SK-N-MC (cell line): ENCODE data around the gene ZNF692.

ENCODE experiments used
- DNase-seq: peaks from one replicate; pipeline ENCODE4 v3.0.0-alpha.2; 2011; ENCODE audit warnings: low read depth, low spot score
- H3K27ac ChIP-seq: fragments of 200-600 bp; sonication (generic); 2 replicates; pipeline ENCODE4 v1.5.1; 2016; ENCODE audit warnings: mixed run types
- H3K36me3 ChIP-seq: fragments of 200-600 bp; sonication (generic); 2 replicates; pipeline ENCODE4 v1.6.1; 2017; ENCODE audit warnings: antibody characterized with exemption, low read length, mixed read lengths; ENCODE audit not compliant: insufficient read depth
- H3K4me3 ChIP-seq: fragments of 200-600 bp; sonication (generic); 2 replicates; pipeline ENCODE4 v1.5.1; 2016
- H3K9ac ChIP-seq: fragments of 200-600 bp; sonication (generic); 2 replicates; pipeline ENCODE4 v1.8.0; 2017; ENCODE audit warnings: mixed run types, mixed read lengths; ENCODE audit not compliant: insufficient read length
- H3K9me3 ChIP-seq: fragments of 200-600 bp; sonication (generic); 2 replicates; pipeline ENCODE4 v1.6.1; 2017; ENCODE audit warnings: low read depth, mild to moderate bottlenecking, antibody characterized with exemption, low read length, moderate library complexity, mixed read lengths
- EZH2 ChIP-seq: fragments of 200-600 bp; sonication (generic); IDR thresholded peaks from one replicate; pipeline ENCODE4 v1.6.1; 2017; ENCODE audit warnings: antibody characterized with exemption
- FOXP2 ChIP-seq: optimal IDR thresholded peaks from 2 replicates; pipeline ENCODE3; 2011; ENCODE audit warnings: mild to moderate bottlenecking, moderate library complexity; ENCODE audit not compliant: insufficient read depth; ENCODE audit errors: extremely low read length, control extremely low read depth
- POLR2AphosphoS5 ChIP-seq: IDR thresholded peaks from 2 replicates; pipeline ENCODE4 v1.6.1; 2012; ENCODE audit warnings: mild to moderate bottlenecking, low read depth, low read length, borderline replicate concordance

Gene ZNF692

DNA sequence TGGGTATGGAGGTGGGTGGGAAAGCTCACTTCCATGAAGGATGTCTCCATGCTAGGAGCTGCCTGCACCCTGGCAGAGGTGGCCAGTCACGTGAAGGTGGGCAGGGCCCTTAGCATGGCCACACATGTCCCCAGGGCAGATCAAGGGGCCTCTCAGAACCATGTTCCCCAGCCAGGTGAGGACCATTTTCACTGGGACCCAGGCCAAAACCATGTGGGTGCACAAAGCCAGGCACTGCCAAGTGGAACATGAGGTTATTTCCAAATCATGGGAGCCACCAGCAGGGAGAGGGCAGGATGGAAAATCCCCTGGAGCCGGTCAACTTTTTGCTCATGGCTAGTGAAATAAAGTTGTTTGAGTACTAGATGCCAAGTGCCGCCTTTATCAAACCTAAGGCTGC is 9.7 kb downstream of the ZNF692 start:
- Histone ChIP-seq H3K9me3 (no peaks in the 10 kb centered on the region; the same call in 1 of the 2 replicates), H3K4me3 (no peak overlapping the region), H3K9ac (no peak overlapping the region), H3K36me3 (peaks cover 65% of the 10 kb centered on the region), H3K27ac (no peak overlapping the region)
- no peak for DNase-seq
- TF ChIP-seq FOXP2 (no peak), POLR2AphosphoS5 (no peak), EZH2 (no peak)

DNA sequence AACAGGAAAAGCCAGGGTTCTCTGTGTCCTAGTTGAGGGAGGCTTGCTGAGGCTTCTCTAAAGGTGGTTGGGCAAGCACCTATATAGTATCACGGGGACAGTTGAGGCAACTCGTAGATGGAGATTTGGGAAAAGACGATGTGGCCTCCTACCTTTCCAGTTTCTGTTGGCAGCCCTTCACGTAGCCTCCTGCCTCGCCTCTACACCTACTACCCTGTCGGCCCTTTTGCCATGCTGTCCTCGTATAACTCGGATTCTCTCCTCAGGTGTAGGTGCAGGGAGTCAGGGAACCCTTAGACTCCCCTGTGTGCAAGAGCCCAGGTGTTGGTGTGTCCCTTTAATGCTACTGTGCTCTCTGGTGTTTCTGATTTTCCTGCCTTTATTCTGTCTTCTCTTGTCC is 10.3 kb downstream of the ZNF692 start:
- H3K9ac ChIP-seq: no peak overlapping the region
- no peak overlapping the region for H3K4me3 ChIP-seq
- peaks cover 59% of the 10 kb centered on the region for H3K36me3 ChIP-seq
- H3K9me3 ChIP-seq: no peaks in the 10 kb centered on the region; the same call in 1 of the 2 replicates
- no peak for DNase-seq
- no peak overlapping the region for H3K27ac ChIP-seq
- no peak for TF ChIP-seq FOXP2
- TF ChIP-seq EZH2: no peak
- TF ChIP-seq POLR2AphosphoS5: no peak

DNA sequence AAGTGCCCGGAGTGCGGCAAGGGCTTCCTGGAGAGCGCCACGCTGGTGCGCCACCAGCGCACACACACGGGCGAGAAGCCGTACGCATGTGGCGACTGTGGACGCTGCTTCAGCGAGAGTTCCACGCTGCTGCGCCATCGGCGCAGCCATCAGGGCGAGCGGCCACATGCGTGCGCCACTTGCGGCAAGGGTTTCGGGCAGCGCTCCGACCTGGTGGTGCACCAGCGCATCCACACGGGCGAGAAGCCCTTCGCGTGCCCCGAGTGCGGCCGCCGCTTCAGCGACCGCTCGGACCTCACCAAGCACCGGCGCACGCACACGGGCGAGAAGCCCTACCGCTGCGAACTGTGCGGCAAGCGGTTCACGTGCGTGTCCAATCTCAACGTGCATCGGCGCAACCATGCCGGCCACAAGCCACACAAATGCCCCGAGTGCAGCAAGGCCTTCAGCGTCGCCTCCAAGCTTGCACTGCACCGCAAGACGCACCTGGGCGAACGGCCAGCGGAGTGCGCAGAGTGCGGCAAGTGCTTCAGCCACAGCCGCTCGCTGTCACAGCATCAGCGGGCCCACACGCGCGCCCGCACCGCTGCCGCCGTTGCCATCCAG is 10.8 kb downstream of the ZNF692 start:
- H3K4me3 ChIP-seq: no peak overlapping the region
- no peak for DNase-seq
- no peaks in the 10 kb centered on the region; the same call in 1 of the 2 replicates for H3K9me3 ChIP-seq
- no peak overlapping the region for H3K27ac ChIP-seq
- no peak overlapping the region for H3K9ac ChIP-seq
- TF ChIP-seq FOXP2 (no peak), EZH2 (no peak)
- H3K36me3 ChIP-seq: peaks cover 54% of the 10 kb centered on the region

DNA sequence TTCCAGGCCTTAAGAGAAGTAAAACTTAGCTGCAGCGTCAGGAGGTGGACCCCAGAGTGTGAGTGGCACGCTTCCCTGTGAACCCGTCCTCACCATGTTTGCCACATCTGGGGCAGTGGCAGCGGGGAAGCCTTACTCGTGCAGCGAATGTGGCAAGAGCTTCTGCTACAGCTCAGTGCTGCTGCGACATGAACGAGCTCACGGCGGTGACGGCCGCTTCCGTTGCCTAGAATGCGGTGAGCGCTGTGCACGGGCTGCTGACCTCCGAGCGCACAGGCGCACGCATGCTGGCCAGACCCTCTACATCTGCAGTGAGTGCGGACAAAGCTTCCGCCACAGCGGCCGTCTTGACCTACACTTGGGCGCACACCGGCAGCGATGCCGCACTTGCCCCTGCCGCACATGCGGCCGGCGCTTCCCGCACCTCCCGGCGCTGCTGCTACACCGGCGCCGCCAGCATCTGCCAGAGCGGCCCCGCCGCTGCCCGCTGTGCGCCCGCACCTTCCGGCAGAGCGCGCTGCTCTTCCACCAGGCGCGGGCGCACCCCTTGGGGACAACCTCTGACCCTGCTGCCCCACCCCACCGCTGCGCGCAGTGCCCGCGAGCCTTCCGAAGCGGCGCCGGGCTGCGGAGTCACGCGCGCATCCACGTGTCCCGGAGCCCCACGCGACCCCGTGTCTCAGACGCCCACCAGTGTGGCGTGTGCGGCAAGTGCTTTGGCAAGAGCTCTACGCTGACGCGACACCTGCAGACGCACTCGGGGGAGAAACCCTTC is 11.5 kb downstream of the ZNF692 start:
- no peaks in the 10 kb centered on the region; the same call in 1 of the 2 replicates for H3K9me3 ChIP-seq
- H3K36me3 ChIP-seq: peaks cover 47% of the 10 kb centered on the region
- no peak overlapping the region for H3K4me3 ChIP-seq
- no peak for DNase-seq
- no peak overlapping the region for H3K9ac ChIP-seq
- no peak overlapping the region for H3K27ac ChIP-seq
- TF ChIP-seq POLR2AphosphoS5 (no peak), FOXP2 (no peak), EZH2 (no peak)

DNA sequence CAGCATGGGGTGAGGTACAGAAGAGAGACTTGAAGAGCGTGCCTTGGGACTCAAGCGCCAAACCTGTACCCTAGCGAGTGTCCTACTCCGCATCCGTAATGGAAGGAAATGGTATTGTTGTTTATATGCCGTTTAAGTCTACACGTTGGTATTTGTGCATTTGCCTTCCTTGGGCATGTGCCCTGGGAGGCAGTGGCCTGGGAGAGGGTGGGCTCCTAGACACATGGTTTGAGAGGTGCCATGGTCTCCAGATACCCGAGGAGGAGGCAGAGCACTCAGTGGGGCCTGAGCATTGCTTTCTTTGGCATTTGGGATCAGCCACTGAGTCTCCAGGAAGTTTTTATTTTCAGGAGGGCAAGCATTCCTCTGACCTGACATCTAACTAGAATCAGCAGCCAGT is 14.4 kb downstream of the ZNF692 start:
- Histone ChIP-seq H3K27ac (no peak overlapping the region), H3K9me3 (no peaks in the 10 kb centered on the region; the same call in 1 of the 2 replicates), H3K36me3 (peaks cover 24% of the 10 kb centered on the region), H3K9ac (no peak overlapping the region), H3K4me3 (no peak overlapping the region)
- no peak for DNase-seq
- TF ChIP-seq EZH2 (no peak), FOXP2 (no peak), POLR2AphosphoS5 (no peak)

DNA sequence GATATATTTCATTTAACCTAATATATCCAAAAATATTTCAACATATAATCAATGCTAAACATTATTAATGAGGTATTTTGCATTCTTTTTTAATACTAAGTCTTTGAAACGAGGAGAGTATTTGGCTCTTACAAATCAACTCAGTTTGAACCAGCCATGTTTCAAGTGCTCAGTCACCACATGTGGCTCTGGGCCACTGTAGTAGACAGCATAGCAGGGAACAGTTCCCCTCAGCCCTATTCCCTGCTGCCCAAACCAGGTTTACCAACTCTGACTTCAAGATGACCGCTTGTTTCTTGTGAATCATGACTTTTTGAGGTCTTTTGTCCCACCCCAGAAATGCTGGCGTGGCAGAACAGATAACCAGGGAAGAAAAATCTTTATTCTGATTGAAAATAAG is 15.2 kb downstream of the ZNF692 start:
- Histone ChIP-seq H3K9me3 (no peaks in the 10 kb centered on the region; the same call in 1 of the 2 replicates), H3K27ac (no peak overlapping the region), H3K4me3 (no peak overlapping the region), H3K9ac (no peak overlapping the region), H3K36me3 (peaks cover 16% of the 10 kb centered on the region)
- no peak for TF ChIP-seq POLR2AphosphoS5
- TF ChIP-seq FOXP2: no peak
- TF ChIP-seq EZH2: no peak
- DNase-seq: no peak

DNA sequence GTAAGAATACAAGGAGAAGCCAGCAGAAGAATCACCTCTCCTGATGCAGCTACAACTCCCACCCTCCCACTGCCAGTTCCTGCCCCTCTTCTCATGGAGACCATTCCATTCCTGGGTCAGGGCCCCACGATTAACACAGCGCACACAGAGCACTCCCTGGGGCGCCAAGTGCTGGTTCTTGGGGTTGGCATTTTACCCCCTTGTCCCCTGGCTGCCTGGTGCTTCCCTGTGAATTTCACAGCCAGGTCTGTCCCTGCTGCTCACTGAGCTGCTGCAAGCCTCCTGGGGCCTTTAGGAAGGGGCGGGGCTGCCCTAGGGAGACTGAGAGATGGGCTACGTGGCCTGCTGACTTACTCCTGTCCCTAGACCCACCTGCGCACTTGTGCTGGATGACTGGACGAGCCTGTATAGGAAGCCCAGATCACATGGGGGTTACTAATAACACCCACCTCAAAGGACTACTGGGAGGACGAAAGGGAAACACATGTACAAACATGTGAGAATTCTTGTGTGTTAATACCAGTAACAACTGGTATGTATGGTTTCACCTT is 16.0 kb downstream of the ZNF692 start:
- no peak for DNase-seq
- H3K4me3 ChIP-seq: no peak overlapping the region
- H3K27ac ChIP-seq: no peak overlapping the region
- peaks cover 16% of the 10 kb centered on the region for H3K36me3 ChIP-seq
- no peaks in the 10 kb centered on the region; the same call in 1 of the 2 replicates for H3K9me3 ChIP-seq
- no peak overlapping the region for H3K9ac ChIP-seq
- TF ChIP-seq EZH2: no peak

DNA sequence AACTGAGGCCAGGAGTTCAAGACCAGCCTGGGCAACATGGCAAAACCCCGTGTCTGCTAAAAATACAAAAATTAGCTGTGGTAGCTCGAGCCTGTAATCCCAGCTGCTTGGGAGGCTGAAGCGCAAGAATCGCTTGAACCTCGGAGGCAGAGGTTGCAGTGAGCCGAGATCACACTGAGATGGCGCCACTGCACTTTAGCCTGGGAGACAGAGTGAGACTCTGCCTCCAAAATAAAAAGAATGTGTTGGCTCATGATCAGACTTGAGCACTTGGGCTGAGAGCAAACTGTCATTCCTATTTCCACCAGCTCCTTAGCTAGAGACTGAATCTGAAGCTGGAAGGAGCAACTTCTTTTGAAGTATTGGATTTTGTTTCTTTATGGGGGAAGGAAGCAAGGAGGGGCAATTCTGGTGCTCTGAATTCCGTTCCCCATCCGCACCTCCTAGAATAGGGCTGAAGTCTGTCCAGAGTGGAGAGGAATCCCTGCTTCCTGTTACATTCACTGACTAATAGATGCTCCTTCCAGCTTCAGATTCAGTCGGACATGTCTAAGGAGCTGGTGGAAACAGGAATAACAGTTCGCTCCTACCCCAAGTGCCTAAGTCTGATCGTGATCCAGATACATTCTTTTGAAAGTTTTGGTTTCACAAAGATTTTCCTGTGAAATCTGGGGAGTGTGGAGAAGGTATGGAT is 17.0 kb downstream of the ZNF692 start:
- TF ChIP-seq POLR2AphosphoS5: no peak
- no peak for TF ChIP-seq EZH2
- TF ChIP-seq FOXP2: no peak
- no peak overlapping the region for H3K9ac ChIP-seq
- DNase-seq: no peak

More for the DNA sequence above, 17.0 kb downstream of the ZNF692 start:
- peaks cover 11% of the 10 kb centered on the region for H3K36me3 ChIP-seq
- H3K9me3 ChIP-seq: no peaks in the 10 kb centered on the region; the same call in 1 of the 2 replicates
- H3K27ac ChIP-seq: no peak overlapping the region
- no peak overlapping the region for H3K4me3 ChIP-seq
